Activated CD8-positive, alpha-beta memory T cell treated with anti-CD3 and anti-CD28 coated beads for 36 hours (primary cell): ENCODE measurements around the gene CRYAB. TPM values are rescaled to one million over a fixed set of nuclear protein-coding genes. Genes with fewer than 3 reads are reported as not detected.

Experiments used
- CTCF ChIA-PET: fragments of 350-600 bp; sonication (Branson Sonifier 250); formaldehyde crosslinking; loops from one replicate; lab custom pipeline; 2021; ENCODE audit warnings: antibody characterized with exemption; lab: Charles Lee
- POLR2A ChIA-PET: fragments of 350-600 bp; sonication (Branson Sonifier 250); formaldehyde crosslinking; loops from one replicate; lab custom pipeline; 2021; ENCODE audit warnings: antibody characterized with exemption; lab: Charles Lee
- total RNA-seq, 2 experiments: library from RNA; stranded (reverse); gene quantifications; one replicate each; pipeline ENCODE4 v1.2.3, GENCODE V29; 2021

CRYAB gene, protein sequence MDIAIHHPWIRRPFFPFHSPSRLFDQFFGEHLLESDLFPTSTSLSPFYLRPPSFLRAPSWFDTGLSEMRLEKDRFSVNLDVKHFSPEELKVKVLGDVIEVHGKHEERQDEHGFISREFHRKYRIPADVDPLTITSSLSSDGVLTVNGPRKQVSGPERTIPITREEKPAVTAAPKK
- total RNA-seq: not detected

DNA sequence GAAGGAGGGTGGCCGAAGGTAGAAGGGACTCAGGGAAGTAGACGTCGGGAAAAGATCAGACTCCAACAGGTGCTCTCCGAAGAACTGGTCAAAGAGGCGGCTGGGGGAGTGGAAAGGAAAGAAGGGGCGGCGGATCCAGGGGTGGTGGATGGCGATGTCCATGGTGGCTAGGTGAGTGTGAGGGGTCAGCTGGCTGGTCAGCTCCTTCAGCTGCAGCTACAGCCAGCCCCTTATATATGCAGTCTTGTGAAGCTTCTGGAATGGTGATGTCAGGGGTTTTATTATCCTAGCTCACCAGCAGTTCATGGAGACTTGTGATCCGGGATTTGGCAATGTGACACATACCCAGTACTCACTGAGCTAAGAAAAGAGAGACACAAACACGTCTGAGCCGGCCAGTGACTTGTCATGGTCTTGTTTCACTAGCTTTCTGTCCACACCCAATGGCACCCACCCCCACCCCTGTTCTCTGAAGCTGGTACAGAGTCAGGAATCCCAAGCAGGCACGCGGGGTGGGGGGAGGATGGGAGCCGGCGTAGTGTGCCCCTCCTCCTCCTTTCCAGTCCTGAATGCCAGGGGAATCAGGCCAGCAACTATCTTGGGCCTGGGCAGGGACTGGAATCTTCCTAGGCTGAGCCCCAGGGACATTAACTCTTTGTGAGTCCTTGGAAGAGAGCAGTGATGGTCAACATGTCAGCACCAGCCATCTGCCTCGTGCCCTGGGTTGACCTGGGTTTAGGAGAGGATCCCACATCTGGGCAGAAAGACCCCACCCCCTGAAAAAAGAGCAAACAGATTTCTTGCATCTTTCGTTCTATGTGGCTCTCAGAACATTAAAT, at the start of gene CRYAB:
CRYAB (minus strand) TSS at position 208 of the 839 bp plus-strand sequence; CDS start at position 162, 46 bp downstream.
- CTCF ChIA-PET: no interaction called here
- POLR2A ChIA-PET: no interaction called here

GRCh38 chr11:111960916-111961315, 49.3 kb upstream of the CRYAB start:
- ChIA-PET CTCF (interaction anchor here (1.2 to 1.6 kb wide), 2 partner anchors 19 to 28 kb away, joined by 3 to 4 read pairs; no protein-coding TSS in a partner anchor), POLR2A (no interaction called here)

DNA sequence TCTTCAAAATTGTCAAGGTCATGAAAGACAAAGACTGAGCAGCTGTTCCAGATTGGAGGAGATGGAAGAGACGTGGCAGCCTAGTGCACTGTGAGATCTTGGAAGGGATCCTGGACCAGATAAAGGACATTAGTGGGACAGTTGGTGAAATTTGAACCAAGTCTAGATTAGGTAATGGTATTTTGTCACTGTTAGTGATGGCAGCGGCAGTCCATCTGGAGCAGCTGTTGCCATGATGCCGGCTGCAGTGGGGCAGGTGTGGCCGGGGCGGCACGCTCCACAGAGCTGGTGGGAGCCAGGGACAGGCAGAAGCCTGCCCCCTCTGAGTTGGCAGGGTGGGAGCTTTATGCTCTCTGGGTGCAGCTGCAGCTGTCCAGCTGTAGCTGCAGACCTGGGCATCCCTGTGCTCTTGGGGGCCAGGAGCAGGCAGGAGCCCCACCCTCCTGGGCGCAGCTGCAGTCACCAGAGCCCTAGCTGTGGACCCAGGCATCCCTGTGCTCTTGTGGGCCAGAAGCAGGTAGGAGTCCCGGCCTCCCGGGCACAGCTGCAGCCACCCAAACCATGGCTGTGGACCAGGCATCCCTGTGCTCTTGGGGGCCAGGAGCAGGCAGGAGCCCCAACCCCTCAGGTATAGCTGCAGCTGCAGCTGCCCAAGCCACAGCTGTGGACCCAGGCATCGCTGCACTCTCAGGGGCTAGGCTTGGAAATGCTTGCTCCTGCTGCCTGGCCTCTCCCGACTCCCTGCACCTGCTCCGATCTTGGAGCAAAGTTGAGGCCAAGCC, 46.3 kb upstream of the CRYAB start:
- POLR2A ChIA-PET: interaction anchor here (0.7 kb wide), 1 partner anchor 150 kb away, joined by 3 read pairs; no protein-coding TSS in a partner anchor
- CTCF ChIA-PET: no interaction called here

DNA sequence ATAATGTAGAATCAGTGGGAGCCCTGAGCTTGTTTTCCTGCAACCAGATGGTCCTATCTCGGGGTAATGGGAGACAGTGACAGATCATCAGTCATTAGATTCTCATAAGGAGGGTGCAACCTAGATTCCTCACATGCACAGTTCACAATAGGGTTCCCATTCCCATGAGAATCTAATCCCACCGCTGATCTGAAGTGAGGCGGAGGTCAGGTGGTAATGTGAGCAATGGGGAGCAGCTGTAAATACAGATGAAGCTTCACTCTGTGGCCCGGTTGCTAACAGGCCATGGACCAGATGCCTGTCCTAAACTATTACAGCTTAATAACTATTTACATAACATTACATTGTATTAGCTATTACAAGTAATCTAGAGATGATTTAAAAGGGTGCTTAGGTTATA, 42.6 kb upstream of the CRYAB start:
- CTCF ChIA-PET: no interaction called here
- POLR2A ChIA-PET: no interaction called here

DNA sequence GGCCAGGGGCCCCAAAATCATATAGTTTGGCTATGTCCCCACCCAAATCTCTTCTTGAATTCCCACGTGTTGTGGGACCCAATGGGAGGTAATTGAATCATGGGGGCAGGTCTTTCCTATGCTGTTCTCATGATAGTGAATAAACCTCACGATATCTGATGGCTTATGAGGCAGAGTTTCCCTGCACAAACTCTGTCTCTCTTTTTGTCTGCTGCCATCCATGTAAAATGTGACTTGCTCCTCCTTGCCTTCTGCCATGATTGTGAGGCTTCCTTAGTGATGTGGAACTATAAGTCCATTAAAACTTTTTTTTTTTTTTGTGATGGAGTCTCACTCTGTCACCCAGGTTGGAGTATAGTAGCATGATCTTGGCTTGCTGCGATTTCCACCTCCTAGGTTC, 40.0 kb upstream of the CRYAB start:
- POLR2A ChIA-PET: no interaction called here
- CTCF ChIA-PET: no interaction called here

GRCh38 chr11:111949519-111950426, 38.2 kb upstream of the CRYAB start:
- POLR2A ChIA-PET: interaction anchor here (1.0 kb wide), 1 partner anchor 11 kb away, joined by 4 read pairs; no protein-coding TSS in a partner anchor
- CTCF ChIA-PET: interaction anchor here (1.0 kb wide), 1 partner anchor 10 kb away, joined by 3 read pairs; no protein-coding TSS in a partner anchor

DNA sequence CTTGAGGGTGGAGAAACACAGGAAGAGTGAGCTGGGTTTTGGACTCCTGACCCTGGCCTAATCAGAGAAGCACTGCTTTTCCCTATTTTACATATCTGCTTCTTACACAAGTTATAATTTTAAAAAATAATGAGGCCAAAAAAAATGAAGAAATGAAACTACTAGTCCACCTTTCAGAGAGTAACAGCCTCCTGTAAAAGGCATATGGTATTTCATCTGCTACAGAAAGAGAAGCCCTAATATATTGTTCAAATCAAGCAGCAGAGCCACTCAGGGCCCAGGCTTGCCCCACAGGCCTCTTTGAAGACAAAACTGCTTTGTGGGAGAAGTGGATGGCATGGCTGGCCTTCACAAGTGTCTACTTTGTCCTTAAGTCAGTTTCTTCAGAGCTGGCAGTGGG, 35.6 kb upstream of the CRYAB start:
- CTCF ChIA-PET: interaction anchor here (3.8 kb wide), 1 partner anchor 15 kb away, joined by 14 read pairs; no protein-coding TSS in a partner anchor
- POLR2A ChIA-PET: no interaction called here

GRCh38 chr11:111946499-111946898, 34.9 kb upstream of the CRYAB start:
- ChIA-PET POLR2A (no interaction called here), CTCF (interaction anchor here (0.8 to 3.8 kb wide), 2 partner anchors 14 to 26 kb away, joined by 3 to 14 read pairs; no protein-coding TSS in a partner anchor)

- ChIA-PET POLR2A (interaction anchor here (0.6 to 1.2 kb wide), 3 partner anchors 9 to 1948 kb away, joined by 3 to 6 read pairs (median 4); partner anchors contain the start of gene ALG9), CTCF (interaction anchor here (1.8 to 3.8 kb wide), 3 partner anchors 10 to 37 kb away, joined by 5 to 14 read pairs (median 9); no protein-coding TSS in a partner anchor)
Observed at GRCh38 chr11:111945198-111945597, 33.6 kb upstream of the CRYAB start.

DNA sequence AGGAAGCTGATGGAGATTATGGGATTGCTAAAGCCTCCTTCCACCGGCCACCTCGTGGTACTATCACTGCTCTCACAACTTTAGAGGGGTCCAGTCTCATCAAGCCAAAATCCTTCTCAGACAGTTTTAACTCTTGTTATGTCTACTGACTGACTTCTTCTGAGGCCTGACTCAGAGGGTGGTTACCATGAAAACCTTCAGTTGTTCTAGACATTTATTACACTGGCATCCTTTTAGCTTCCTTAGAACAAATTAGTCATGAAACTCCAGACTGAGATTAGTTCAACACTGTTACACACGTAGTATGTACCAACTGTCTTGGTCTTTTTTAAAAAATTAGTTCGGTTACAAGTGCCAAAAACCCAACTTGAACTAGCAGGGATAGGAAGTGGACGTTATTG, 33.1 kb upstream of the CRYAB start:
- CTCF ChIA-PET: interaction anchor here (1.1 to 3.8 kb wide), 4 partner anchors 10 to 98 kb away, joined by 3 to 14 read pairs (median 7); no protein-coding TSS in a partner anchor
- POLR2A ChIA-PET: interaction anchor here (1.2 kb wide), 1 partner anchor 9 kb away, joined by 3 read pairs; no protein-coding TSS in a partner anchor

- CTCF ChIA-PET: interaction anchor here (0.7 to 3.8 kb wide), 5 partner anchors 9 to 157 kb away, joined by 3 to 14 read pairs (median 5); no protein-coding TSS in a partner anchor
- POLR2A ChIA-PET: interaction anchor here (1.2 kb wide), 1 partner anchor 8 kb away, joined by 3 read pairs; no protein-coding TSS in a partner anchor
Observed at GRCh38 chr11:111944139-111944538, 32.6 kb upstream of the CRYAB start.

- POLR2A ChIA-PET: interaction anchor here (0.6 kb wide), 1 partner anchor 7 kb away, joined by 7 read pairs; no protein-coding TSS in a partner anchor
Observed at GRCh38 chr11:111942829-111943228, 31.3 kb upstream of the CRYAB start.

DNA sequence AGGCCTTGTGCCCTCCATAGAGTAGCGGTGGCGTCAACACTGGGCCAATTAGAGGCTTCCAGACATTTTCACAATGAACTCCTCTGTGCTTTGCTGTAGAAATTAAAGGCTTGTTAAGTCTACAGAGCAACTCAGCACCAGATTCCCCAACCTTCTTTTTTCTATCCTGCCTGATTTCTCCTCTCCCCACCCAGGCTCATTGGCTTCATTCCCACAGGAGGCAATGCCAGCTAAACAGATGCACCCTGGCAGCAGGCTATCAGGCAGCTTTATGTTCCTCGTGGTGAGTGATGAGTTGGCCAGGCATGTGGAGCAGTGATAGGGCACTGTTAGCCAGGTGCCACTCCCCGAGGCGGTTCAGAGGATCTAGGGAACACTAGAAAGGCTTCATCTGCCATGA, 30.4 kb upstream of the CRYAB start:
- ChIA-PET POLR2A (no interaction called here), CTCF (interaction anchor here (1.0 to 1.6 kb wide), 4 partner anchors 8 to 40 kb away, joined by 3 to 4 read pairs (median 4); no protein-coding TSS in a partner anchor)

More at GRCh38 chr11:111942829-111943228, 31.3 kb upstream of the CRYAB start:
- CTCF ChIA-PET: interaction anchor here (0.7 to 1.4 kb wide), 5 partner anchors 9 to 157 kb away, joined by 3 to 4 read pairs (median 3); no protein-coding TSS in a partner anchor

DNA sequence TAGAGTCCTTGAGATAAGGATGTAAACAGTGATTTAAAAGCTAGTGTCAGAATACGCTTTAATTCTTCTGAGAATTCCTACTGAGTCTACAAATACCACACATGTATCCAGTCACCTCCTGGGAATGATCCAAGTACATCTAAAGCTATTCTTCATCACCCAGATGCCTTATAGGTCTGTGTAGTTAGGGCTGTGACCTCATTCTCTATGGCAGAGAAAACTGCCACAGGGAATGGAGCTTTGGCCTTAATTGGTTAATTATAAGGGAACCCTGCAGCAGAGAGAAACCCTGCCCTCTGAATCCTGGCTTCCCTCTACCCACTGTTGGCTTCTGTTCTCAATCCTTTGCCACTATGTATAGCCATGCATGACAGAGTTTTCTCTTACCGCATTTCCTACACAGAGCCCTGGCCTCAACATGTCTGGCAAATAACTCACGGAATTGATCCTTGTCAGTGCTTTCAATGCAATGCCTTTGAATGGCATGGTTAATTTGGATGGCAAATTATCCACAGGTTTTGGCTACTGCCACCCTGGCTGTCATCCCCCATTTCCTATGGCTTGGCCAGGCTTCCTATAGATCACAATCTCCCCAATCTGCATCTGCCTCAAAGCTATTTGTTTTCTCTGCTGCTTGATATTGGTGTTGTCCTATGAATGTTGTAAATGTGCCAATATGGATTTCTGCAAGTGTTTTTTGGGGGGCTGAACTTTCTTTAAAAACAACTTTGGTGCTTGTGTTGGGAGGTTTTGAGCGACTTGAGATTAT, 28.4 kb upstream of the CRYAB start:
- POLR2A ChIA-PET: interaction anchor here (2.2 kb wide), 1 partner anchor 14 kb away, joined by 7 read pairs; no protein-coding TSS in a partner anchor
- CTCF ChIA-PET: interaction anchor here (1.4 to 1.7 kb wide), 3 partner anchors 8 to 34 kb away, joined by 4 to 6 read pairs (median 4); no protein-coding TSS in a partner anchor

GRCh38 chr11:111938687-111939160, 27.2 kb upstream of the CRYAB start:
- ChIA-PET CTCF (interaction anchor here (1.4 to 2.0 kb wide), 4 partner anchors 12 to 99 kb away, joined by 4 to 9 read pairs (median 6); no protein-coding TSS in a partner anchor), POLR2A (interaction anchor here (0.8 to 2.2 kb wide), 4 partner anchors 11 to 336 kb away, joined by 3 to 7 read pairs (median 4); partner anchors contain the start of genes DLAT and SIK2)

- CTCF ChIA-PET: interaction anchor here (1.4 to 3.4 kb wide), 4 partner anchors 9 to 44 kb away, joined by 3 to 17 read pairs (median 6); no protein-coding TSS in a partner anchor
- POLR2A ChIA-PET: interaction anchor here (1.0 to 2.2 kb wide), 2 partner anchors 11 to 335 kb away, joined by 3 to 7 read pairs; partner anchors contain the start of gene SIK2
Observed at GRCh38 chr11:111937844-111938243, 26.3 kb upstream of the CRYAB start.
